Esophagus muscularis mucosa (tissue), 4 donors: ENCODE results near the gene SLC28A1. TPM values are rescaled to one million over a fixed set of nuclear protein-coding genes. Genes with fewer than 3 reads are reported as not detected.
"Not testable (repeated sequence)": the region's sequence is repeated elsewhere in the genome, so short reads cannot be mapped to it uniquely, and the experiment has no call there.

ENCODE experiments used
- DNase-seq: peaks from one replicate; pipeline ENCODE4 v3.0.0-alpha.2; 2017; ENCODE audit errors: extremely low spot score
- H3K27ac ChIP-seq, 4 donors: fragments of 200-600 bp; sonication (generic); replicated peaks in 1 of 4; 1 replicate in 3 of 4; 2 replicates in 1 of 4; pipeline ENCODE4 v1.5.1; 2016 to 2019; ENCODE audit warnings: mild to moderate bottlenecking in 1 of 4
- H3K27me3 ChIP-seq, 4 donors: fragments of 200-600 bp; sonication (generic); one replicate each; pipeline versions ENCODE4 v1.5.1 to v1.6.0; 2016 to 2019
- H3K36me3 ChIP-seq, 4 donors: fragments of 200-600 bp; sonication (generic); one replicate each; pipeline ENCODE4 v1.5.1; 2016 to 2019
- H3K4me1 ChIP-seq, 4 donors: fragments of 200-600 bp; sonication (generic); one replicate each; pipeline ENCODE4 v1.5.1; 2016 to 2019
- H3K4me3 ChIP-seq, 4 donors: fragments of 200-600 bp; sonication (generic); 1 replicate in 2 of 4; 2 replicates in 2 of 4; pipeline ENCODE4 v1.5.1; 2016 to 2019; ENCODE audit warnings: mild to moderate bottlenecking in 4 of 4, moderate library complexity in 1 of 4
- H3K9me3 ChIP-seq, 4 donors: fragments of 200-600 bp; sonication (generic); 1 replicate in 3 of 4; 2 replicates in 1 of 4; pipeline ENCODE4 v1.5.1; 2016 to 2019
- CTCF ChIP-seq, 3 experiments: fragments of 200-600 bp in 2 of 3; fragments of 450-650 bp in 1 of 3; sonication (generic) in 2 of 3; IDR thresholded peaks; one replicate each; pipeline ENCODE4 v1.5.1; 2017 to 2019; ENCODE audit warnings: antibody characterized with exemption in 3 of 3, mild to moderate bottlenecking in 2 of 3, moderate library complexity in 1 of 3
- EP300 ChIP-seq: sonication (generic); formaldehyde crosslinking; IDR thresholded peaks from one replicate; pipeline ENCODE4 v1.6.1; 2017; ENCODE audit warnings: antibody characterized with exemption
- POLR2A ChIP-seq: fragments of 450-650 bp; IDR thresholded peaks from one replicate; pipeline ENCODE4 v1.6.1; 2017; ENCODE audit warnings: antibody characterized with exemption, moderate library complexity, mild to moderate bottlenecking, low read depth
- POLR2AphosphoS5 ChIP-seq, 2 donors: sonication (generic); formaldehyde crosslinking; IDR thresholded peaks; one replicate each; pipeline ENCODE4 v1.6.1; 2017; ENCODE audit warnings: antibody characterized with exemption in 2 of 2
- WGBS: methylation state at CpG from one replicate; pipeline ENCODE4 v1.1.5; 2018; 5-methylcytosine and 5-hydroxymethylcytosine counted together
- intact Hi-C: fragments of 100-400 bp; cut with DNase I; formaldehyde crosslinking; loops from one replicate; pipeline ENCODE4 v1.15.1; 2023
- total RNA-seq, 4 donors: library from RNA; depleted of rRNA; stranded (reverse); fragments of >200 nt; gene quantifications; one replicate each; pipeline versions ENCODE4 v1.1.0 to v1.2.1, GENCODE V29; 2016

SLC28A1 gene
- total RNA-seq, 4 donors from 2014 or later, result 0.23 TPM; not detected in 3

GRCh38 chr15:84917452-84917851 is 33.0 kb downstream of the SLC28A1 start:
- Histone ChIP-seq H3K36me3 (no peaks in the 10 kb centered on the region), H3K9me3 (no peaks in the 10 kb centered on the region), H3K27ac (no peak overlapping the region), H3K4me1 (peaks cover 24 to 39% (median 31%) of the 10 kb centered on the region in 4 donors), H3K27me3 (no peaks in the 10 kb centered on the region), H3K4me3 (no peak overlapping the region)
- TF ChIP-seq CTCF (IDR thresholded peaks at IDR 0.05) (no peak), POLR2AphosphoS5 (IDR thresholded peaks at IDR 0.05) (no peak), POLR2A (no peak), EP300 (no peak)
- no peak for DNase-seq
- WGBS, result 100% methylated on average over 1 of the region's 1 CpG
- intact Hi-C loops, result no loop called here

- no peak overlapping the region for H3K27ac ChIP-seq
- no peak overlapping the region for H3K4me3 ChIP-seq
- no peaks in the 10 kb centered on the region for H3K9me3 ChIP-seq
- no peak for DNase-seq
- WGBS, result 95% methylated on average over 2 of the region's 2 CpGs
- no peaks in the 10 kb centered on the region for H3K27me3 ChIP-seq
- H3K4me1 ChIP-seq, result peaks cover 10 to 22% (median 16%) of the 10 kb centered on the region in 4 donors
- TF ChIP-seq POLR2AphosphoS5 (IDR thresholded peaks at IDR 0.05) (no peak), CTCF (IDR thresholded peaks at IDR 0.05) (no peak), POLR2A (no peak), EP300 (no peak)
- intact Hi-C loops, result no loop called here
- no peaks in the 10 kb centered on the region for H3K36me3 ChIP-seq
Observed at GRCh38 chr15:84919106-84919667, 34.7 kb downstream of the SLC28A1 start.

GRCh38 chr15:84921121-84921520 is 36.7 kb downstream of the SLC28A1 start:
- H3K36me3 ChIP-seq, result no peaks in the 10 kb centered on the region
- no peak overlapping the region for H3K4me3 ChIP-seq
- peaks cover 0 to 3% (median 0%) of the 10 kb centered on the region in 4 donors for H3K4me1 ChIP-seq
- no peak for DNase-seq
- H3K27me3 ChIP-seq, result no peaks in the 10 kb centered on the region
- no peak overlapping the region for H3K27ac ChIP-seq
- TF ChIP-seq CTCF (IDR thresholded peaks at IDR 0.05), result no peak
- no peak for TF ChIP-seq POLR2A
- no peak for TF ChIP-seq POLR2AphosphoS5 (IDR thresholded peaks at IDR 0.05)
- no peak for TF ChIP-seq EP300
- no peaks in the 10 kb centered on the region for H3K9me3 ChIP-seq
- 82% methylated on average over 2 of the region's 2 CpGs for WGBS
- intact Hi-C loops, result no loop called here

- 92% methylated on average over 13 of the region's 13 CpGs for WGBS
- Histone ChIP-seq H3K27me3 (no peaks in the 10 kb centered on the region), H3K36me3 (no peaks in the 10 kb centered on the region), H3K27ac (no peak overlapping the region), H3K4me3 (no peak overlapping the region), H3K9me3 (no peaks in the 10 kb centered on the region), H3K4me1 (peaks cover 2 to 4% (median 3%) of the 10 kb centered on the region in 4 donors)
- no peak for DNase-seq
- intact Hi-C loops, result no loop called here
- TF ChIP-seq CTCF (IDR thresholded peaks at IDR 0.05), result no peak
- no peak for TF ChIP-seq POLR2AphosphoS5 (IDR thresholded peaks at IDR 0.05)
- no peak for TF ChIP-seq EP300
- no peak for TF ChIP-seq POLR2A
Observed at GRCh38 chr15:84922530-84922929, 38.1 kb downstream of the SLC28A1 start.

GRCh38 chr15:84924077-84924731 is 39.7 kb downstream of the SLC28A1 start:
- no peak for DNase-seq
- H3K36me3 ChIP-seq, result no peaks in the 10 kb centered on the region
- no peaks in the 10 kb centered on the region for H3K27me3 ChIP-seq
- no peak overlapping the region for H3K27ac ChIP-seq
- intact Hi-C loops, result no loop called here
- H3K4me3 ChIP-seq, result no peak overlapping the region
- TF ChIP-seq EP300, result no peak
- no peak for TF ChIP-seq POLR2AphosphoS5 (IDR thresholded peaks at IDR 0.05)
- TF ChIP-seq CTCF (IDR thresholded peaks at IDR 0.05), result no peak
- no peak for TF ChIP-seq POLR2A
- H3K9me3 ChIP-seq, result no peaks in the 10 kb centered on the region
- 85% methylated on average over 4 of the region's 4 CpGs for WGBS
- peaks cover 9 to 12% (median 10%) of the 10 kb centered on the region in 4 donors for H3K4me1 ChIP-seq

- H3K4me1 ChIP-seq, result peaks cover 9 to 12% (median 10%) of the 10 kb centered on the region in 4 donors
- intact Hi-C loops, result loop anchor here (5.0 kb wide), 1 partner anchor 78 kb away; no protein-coding TSS in a partner anchor
- 84% methylated on average over 17 of the region's 17 CpGs for WGBS
- not testable (repeated sequence) for H3K27ac ChIP-seq, H3K9me3 ChIP-seq, DNase-seq, H3K27me3 ChIP-seq, H3K4me3 ChIP-seq, H3K36me3 ChIP-seq
Observed at GRCh38 chr15:84924821-84925569, 40.5 kb downstream of the SLC28A1 start.
